GM12865 (cell line): ENCODE measurements around the gene VPS41.

ENCODE experiments used
- DNase-seq: peaks from one replicate; pipeline ENCODE4 v3.0.0; 2010; ENCODE audit warnings: low read depth
- H3K4me3 ChIP-seq: 2 replicates; pipeline ENCODE4 v1.5.1; 2011; ENCODE audit warnings: mild to moderate bottlenecking, low read depth, low read length, control low read depth
- CTCF ChIP-seq: IDR thresholded peaks from 2 replicates; pipeline ENCODE4 v1.5.1; 2011; ENCODE audit warnings: low read length, control low read depth, low read depth, inconsistent platforms; ENCODE audit not compliant: insufficient read depth; ENCODE audit errors: missing control alignments

Gene VPS41

GRCh38 chr7:38929460-38930171, 20.6 kb upstream of the VPS41 start:
- no peak for DNase-seq
- TF ChIP-seq CTCF, result no peak
- no peak overlapping the region for H3K4me3 ChIP-seq

GRCh38 chr7:38928506-38928905, 19.5 kb upstream of the VPS41 start:
- DNase-seq, result no peak
- no peak overlapping the region for H3K4me3 ChIP-seq
- no peak for TF ChIP-seq CTCF

DNA sequence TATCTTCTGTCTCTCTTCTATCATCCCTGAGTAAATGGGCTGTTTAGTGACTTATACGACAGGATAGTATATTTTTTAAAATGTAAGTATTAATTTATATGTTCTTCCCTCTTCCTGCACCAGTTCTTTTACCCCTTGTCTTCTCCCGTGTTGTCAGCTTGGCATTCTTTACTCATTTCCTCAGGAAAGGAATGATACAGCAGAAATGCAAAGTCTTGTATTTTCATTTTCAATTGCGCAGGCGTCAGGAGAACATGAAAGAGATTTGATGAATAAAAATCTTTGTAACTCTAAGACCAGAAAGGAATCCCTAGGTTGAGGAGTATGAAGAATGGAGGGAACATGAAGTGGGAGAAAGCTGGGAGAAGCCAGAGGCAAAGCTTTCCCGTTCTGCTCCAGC, 18.8 kb upstream of the VPS41 start:
- no peak for TF ChIP-seq CTCF
- no peak for DNase-seq

GRCh38 chr7:38920731-38921130, 11.7 kb upstream of the VPS41 start:
- DNase-seq, result no peak
- H3K4me3 ChIP-seq, result no peak overlapping the region
- TF ChIP-seq CTCF, result no peak

More for the DNA sequence above, 18.8 kb upstream of the VPS41 start:
- no peak overlapping the region for H3K4me3 ChIP-seq

DNA sequence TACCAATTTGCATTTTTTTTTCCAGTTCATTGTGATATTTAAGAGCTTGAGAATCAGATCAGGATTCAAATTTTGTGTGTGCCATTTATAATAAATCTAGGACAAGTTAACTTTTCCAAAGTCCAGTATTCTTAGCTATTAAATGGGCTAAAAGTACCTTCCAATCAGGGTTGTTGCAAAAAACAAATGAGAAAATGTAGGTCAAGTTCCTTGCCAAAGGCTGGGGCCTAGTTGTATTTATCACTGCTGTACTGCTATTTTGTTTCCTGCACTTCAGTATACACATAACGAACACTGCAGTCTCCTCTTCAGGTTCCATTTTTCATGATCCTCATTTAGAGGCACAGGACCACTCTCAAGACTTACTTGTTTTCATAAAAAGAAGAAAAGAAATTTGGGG, 7.4 kb upstream of the VPS41 start:
- TF ChIP-seq CTCF, result no peak
- H3K4me3 ChIP-seq, result no peak overlapping the region
- no peak for DNase-seq

DNA sequence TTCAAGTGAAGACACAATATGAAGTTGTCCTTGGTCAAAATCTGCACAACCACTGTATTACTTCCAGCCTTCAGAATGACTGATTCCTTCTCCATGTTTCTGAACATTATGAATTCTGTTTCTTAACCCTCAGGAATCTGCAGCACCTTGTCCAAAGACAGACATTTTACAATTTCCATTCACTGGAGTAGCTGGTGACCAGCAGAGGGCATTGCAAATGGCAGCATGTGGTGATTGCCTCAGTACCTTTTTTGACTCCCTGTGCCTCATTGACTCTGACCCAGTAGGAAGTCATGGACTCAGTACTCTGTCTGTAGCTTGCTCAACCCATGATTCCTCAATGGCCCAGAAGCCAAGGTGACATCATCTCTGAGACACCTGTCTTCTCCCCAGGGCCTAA, 879 bp upstream of the VPS41 start:
- no peak overlapping the region for H3K4me3 ChIP-seq
- DNase-seq, result no peak
- no peak for TF ChIP-seq CTCF

DNA sequence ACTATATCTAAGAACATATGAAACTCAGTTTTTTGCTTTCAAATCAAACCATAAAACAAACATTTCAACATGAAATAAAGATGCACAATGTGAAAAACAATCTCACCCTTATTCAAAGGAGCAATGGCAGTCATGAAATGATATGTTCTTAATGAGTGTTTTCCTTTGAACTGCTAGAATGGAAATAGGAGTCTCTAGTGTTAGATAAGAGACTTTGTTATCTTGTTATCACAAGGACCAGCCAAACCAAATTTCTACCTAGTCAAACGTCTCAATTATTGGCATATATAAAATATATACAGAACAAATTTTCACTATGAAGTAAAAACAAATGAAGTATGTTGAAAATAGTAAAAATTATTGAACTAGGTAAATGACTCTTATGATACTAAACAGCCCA, 1.2 kb downstream of the VPS41 start:
- peak overlapping the region; percentile 98 for H3K4me3 ChIP-seq
- no peak for DNase-seq
- no peak for TF ChIP-seq CTCF
